CD14-positive monocyte (primary cell): ENCODE data around the gene TOR4A. TPM values are rescaled to one million over a fixed set of nuclear protein-coding genes. Genes with fewer than 3 reads are reported as not detected.

Source experiments
- DNase-seq, 3 donors: peaks; one replicate each; pipeline ENCODE4 v3.0.0-alpha.2; 2011 to 2022
- H2AFZ ChIP-seq: 2 replicates; pipeline ENCODE4 v1.6.0; 2012; ENCODE audit warnings: mild to moderate bottlenecking, low read depth, low read length, inconsistent platforms; ENCODE audit not compliant: insufficient read depth, poor library complexity, severe bottlenecking
- H3K27ac ChIP-seq, 2 donors: 1 replicate in 1 of 2; 2 replicates in 1 of 2; pipeline ENCODE4 v1.5.1; 2012 to 2013; ENCODE audit warnings: low read length in 2 of 2, control low read depth in 1 of 2, inconsistent platforms in 1 of 2, low read depth in 1 of 2, mild to moderate bottlenecking in 1 of 2
- H3K27me3 ChIP-seq, 2 donors: one replicate each; pipeline versions ENCODE4 v1.6.0 to v1.6.1; 2011 to 2013; ENCODE audit warnings: low read length in 2 of 2; ENCODE audit not compliant: control insufficient read depth in 2 of 2, insufficient read depth in 2 of 2
- H3K36me3 ChIP-seq, 2 donors: replicated peaks in 1 of 2; 1 replicate in 1 of 2; 2 replicates in 1 of 2; pipeline versions ENCODE4 v1.5.1 to v1.6.1; 2012 to 2013; ENCODE audit warnings: low read length in 2 of 2, control low read depth in 1 of 2, inconsistent platforms in 1 of 2, mild to moderate bottlenecking in 1 of 2; ENCODE audit not compliant: insufficient read depth in 2 of 2, control insufficient read depth in 1 of 2
- H3K4me1 ChIP-seq, 2 donors: 1 replicate in 1 of 2; 2 replicates in 1 of 2; pipeline versions ENCODE4 v1.5.1 to v1.6.1; 2012 to 2013; ENCODE audit warnings: low read length in 2 of 2, control low read depth in 1 of 2, inconsistent platforms in 1 of 2, mild to moderate bottlenecking in 1 of 2, moderate library complexity in 1 of 2; ENCODE audit not compliant: insufficient read depth in 2 of 2, control insufficient read depth in 1 of 2
- H3K4me2 ChIP-seq: replicated peaks from 2 replicates; pipeline ENCODE3; 2012; ENCODE audit warnings: low read length, moderate library complexity, mild to moderate bottlenecking; ENCODE audit not compliant: poor library complexity, severe bottlenecking; ENCODE audit errors: extremely low read depth
- H3K4me3 ChIP-seq, 3 experiments: fragments of 200-600 bp in 1 of 3; sonication (generic) in 1 of 3; replicated peaks in 1 of 3; 1 replicate in 2 of 3; 2 replicates in 1 of 3; pipeline ENCODE4 v1.5.1; 2011 to 2013; ENCODE audit warnings: low read length in 3 of 3, mild to moderate bottlenecking in 3 of 3, control low read depth in 2 of 3, low read depth in 2 of 3, inconsistent platforms in 1 of 3, moderate library complexity in 1 of 3
- H3K79me2 ChIP-seq: 2 replicates; pipeline ENCODE4 v1.6.0; 2012; ENCODE audit warnings: mild to moderate bottlenecking, control low read depth, inconsistent platforms, low read length, moderate library complexity; ENCODE audit not compliant: insufficient read depth
- H3K9ac ChIP-seq: 2 replicates; pipeline ENCODE4 v1.6.0; 2017; ENCODE audit warnings: low read length, mild to moderate bottlenecking; ENCODE audit not compliant: insufficient read depth, poor library complexity, severe bottlenecking
- H3K9me3 ChIP-seq, 2 donors: replicated peaks in 1 of 2; 1 replicate in 1 of 2; 2 replicates in 1 of 2; pipeline versions ENCODE4 v1.5.1 to v1.6.1; 2012 to 2013; ENCODE audit warnings: low read length in 2 of 2, control low read depth in 1 of 2; ENCODE audit not compliant: control insufficient read depth in 1 of 2, insufficient read depth in 1 of 2
- H4K20me1 ChIP-seq: 2 replicates; pipeline ENCODE4 v1.6.0; 2012; ENCODE audit warnings: mild to moderate bottlenecking, low read length, control low read depth, moderate library complexity; ENCODE audit not compliant: insufficient read depth
- H3K27ac Mint-ChIP-seq, 7 donors: one replicate each; pipeline ENCODE4 v1.8.0; 2020; ENCODE audit warnings: mild to moderate bottlenecking in 7 of 7, mixed read lengths in 7 of 7, moderate library complexity in 6 of 7, inconsistent platforms in 2 of 7
- H3K27me3 Mint-ChIP-seq, 3 donors: one replicate each; pipeline ENCODE4 v1.8.0; 2021 to 2022; ENCODE audit warnings: low read depth in 3 of 3, mild to moderate bottlenecking in 3 of 3, mixed read lengths in 3 of 3, moderate library complexity in 3 of 3, inconsistent platforms in 1 of 3
- H3K36me3 Mint-ChIP-seq, 2 donors: one replicate each; pipeline ENCODE4 v1.8.0; 2020; ENCODE audit warnings: mixed read lengths in 2 of 2, inconsistent platforms in 1 of 2, mild to moderate bottlenecking in 1 of 2
- H3K4me1 Mint-ChIP-seq: one replicate; pipeline ENCODE4 v1.8.0; 2020; ENCODE audit warnings: mild to moderate bottlenecking, mixed read lengths
- H3K4me3 Mint-ChIP-seq, 2 donors: one replicate each; pipeline ENCODE4 v1.8.0; 2020; ENCODE audit warnings: mild to moderate bottlenecking in 2 of 2, mixed read lengths in 2 of 2, moderate library complexity in 1 of 2
- H3K9me3 Mint-ChIP-seq, 7 donors: one replicate each; pipeline ENCODE4 v1.8.0; 2020 to 2022; ENCODE audit warnings: mixed read lengths in 7 of 7, mild to moderate bottlenecking in 6 of 7, moderate library complexity in 6 of 7, inconsistent platforms in 2 of 7
- WGBS: methylation state at CpG from one replicate; pipeline ENCODE4 v1.1.5; 2013; ENCODE audit warnings: missing lambda C conversion rate; ENCODE audit not compliant: insufficient coverage; 5-methylcytosine and 5-hydroxymethylcytosine counted together
- intact Hi-C, 2 donors: fragments of 100-400 bp; cut with micrococcal nuclease; formaldehyde crosslinking; loops; one replicate each; pipeline versions ENCODE4 v1.15.0 to v1.15.1; 2023
- polyA plus RNA-seq, 3 donors: library from polyadenylated mRNA; depleted of rRNA in 1 of 3; unstranded in 2 of 3; stranded (reverse) in 1 of 3; fragments of 300-500 nt in 2 of 3; fragments of >200 nt in 1 of 3; fragmentation: Illumina TruSeq in 2 of 3; gene quantifications; 1 replicate in 2 of 3; 2 replicates in 1 of 3; pipeline ENCODE4 v1.2.3, GENCODE V29; 2012 to 2021
- TF ChIP-seq, protein P1 (sequence below): fragments of 200-600 bp; IDR thresholded peaks from one replicate; pipeline ENCODE4 v1.8.0; 2022; ENCODE audit warnings: antibody characterized with exemption, mild to moderate bottlenecking

TOR4A gene
- polyA plus RNA-seq, 3 donors = 13.7 to 17.6 (median 15.4) TPM

DNA sequence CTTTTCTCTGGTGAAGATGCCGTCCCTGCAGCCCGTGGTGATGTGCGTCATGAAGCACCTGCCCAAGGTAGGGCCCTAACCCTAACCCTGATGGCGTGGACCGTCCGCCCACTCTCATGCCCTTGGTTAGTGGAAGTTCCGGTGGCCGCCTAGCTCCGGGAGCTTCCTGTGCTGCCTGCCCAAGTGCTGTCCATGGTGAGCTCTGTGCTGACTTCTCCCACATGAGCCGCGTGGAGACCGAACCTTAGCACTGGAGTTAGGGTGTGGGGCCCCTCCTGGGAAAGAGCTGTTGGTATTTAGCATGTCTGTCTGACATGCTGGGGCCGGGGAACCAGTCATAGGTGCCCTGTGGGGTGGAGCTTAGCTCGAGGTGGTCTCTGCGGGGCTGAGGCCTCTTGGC, 21.2 kb upstream of the TOR4A start:
- peaks cover 15 to 35% of the 10 kb centered on the region in 2 donors for H3K36me3 Mint-ChIP-seq
- TF ChIP-seq, protein P1, sequence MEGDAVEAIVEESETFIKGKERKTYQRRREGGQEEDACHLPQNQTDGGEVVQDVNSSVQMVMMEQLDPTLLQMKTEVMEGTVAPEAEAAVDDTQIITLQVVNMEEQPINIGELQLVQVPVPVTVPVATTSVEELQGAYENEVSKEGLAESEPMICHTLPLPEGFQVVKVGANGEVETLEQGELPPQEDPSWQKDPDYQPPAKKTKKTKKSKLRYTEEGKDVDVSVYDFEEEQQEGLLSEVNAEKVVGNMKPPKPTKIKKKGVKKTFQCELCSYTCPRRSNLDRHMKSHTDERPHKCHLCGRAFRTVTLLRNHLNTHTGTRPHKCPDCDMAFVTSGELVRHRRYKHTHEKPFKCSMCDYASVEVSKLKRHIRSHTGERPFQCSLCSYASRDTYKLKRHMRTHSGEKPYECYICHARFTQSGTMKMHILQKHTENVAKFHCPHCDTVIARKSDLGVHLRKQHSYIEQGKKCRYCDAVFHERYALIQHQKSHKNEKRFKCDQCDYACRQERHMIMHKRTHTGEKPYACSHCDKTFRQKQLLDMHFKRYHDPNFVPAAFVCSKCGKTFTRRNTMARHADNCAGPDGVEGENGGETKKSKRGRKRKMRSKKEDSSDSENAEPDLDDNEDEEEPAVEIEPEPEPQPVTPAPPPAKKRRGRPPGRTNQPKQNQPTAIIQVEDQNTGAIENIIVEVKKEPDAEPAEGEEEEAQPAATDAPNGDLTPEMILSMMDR = no peak
- H3K4me2 ChIP-seq = peak overlapping the region; percentile 98
- 95% methylated on average over 13 of the region's 15 CpGs for WGBS
- H3K27me3 ChIP-seq = no peaks in the 10 kb centered on the region
- H3K4me3 ChIP-seq = peak overlapping the region in 1 of 3 experiments; percentile 94
- H3K79me2 ChIP-seq = peaks cover 19% of the 10 kb centered on the region
- no peaks in the 10 kb centered on the region for H3K9me3 ChIP-seq
- peaks cover 0 to 6% (median 6%) of the 10 kb centered on the region in 3 donors for H3K27me3 Mint-ChIP-seq
- no peak for DNase-seq
- H3K4me1 Mint-ChIP-seq = peaks cover 18% of the 10 kb centered on the region
- H3K4me1 ChIP-seq = peaks cover 19 to 27% of the 10 kb centered on the region in 2 donors
- peak overlapping the region; percentile 87 to 91 for H3K4me3 Mint-ChIP-seq
- peak overlapping the region in 3 of 7 donors; percentile 13 to 37 (median 28) for H3K27ac Mint-ChIP-seq
- H3K9ac ChIP-seq = peak overlapping the region; percentile 76
- intact Hi-C loops = no loop called here
- no peak overlapping the region for H3K27ac ChIP-seq
- H3K36me3 ChIP-seq = peaks cover 12 to 21% of the 10 kb centered on the region in 2 donors
- H3K9me3 Mint-ChIP-seq = no peaks in the 10 kb centered on the region
- H2AFZ ChIP-seq = no peak overlapping the region
- peaks cover 25% of the 10 kb centered on the region for H4K20me1 ChIP-seq

DNA sequence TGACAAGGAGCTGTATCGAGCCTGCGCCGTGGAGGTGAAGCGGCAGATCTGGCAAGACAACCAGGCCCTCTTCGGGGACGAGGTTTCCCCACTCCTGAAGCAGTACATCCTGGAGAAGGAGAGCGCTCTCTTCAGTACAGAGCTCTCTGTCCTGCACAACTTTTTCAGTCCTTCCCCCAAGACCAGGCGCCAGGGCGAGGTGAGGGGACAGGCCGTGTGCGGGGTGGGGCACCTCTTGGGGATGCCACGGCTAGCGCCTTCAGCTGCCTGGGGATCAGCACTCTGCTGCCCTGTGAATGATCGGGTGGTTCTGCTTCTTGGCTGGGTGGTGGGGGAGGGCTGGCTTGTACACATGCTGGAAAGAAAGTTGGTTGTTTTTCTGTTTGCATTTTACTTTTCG, 20.7 kb upstream of the TOR4A start:
- Histone ChIP-seq H4K20me1 (peaks cover 25% of the 10 kb centered on the region), H3K4me2 (peak overlapping the region; percentile 98), H3K4me3 (no peak overlapping the region), H3K27me3 (no peaks in the 10 kb centered on the region), H2AFZ (no peak overlapping the region), H3K9ac (no peak overlapping the region), H3K27ac (no peak overlapping the region), H3K9me3 (no peaks in the 10 kb centered on the region), H3K4me1 (peaks cover 19 to 27% of the 10 kb centered on the region in 2 donors), H3K79me2 (peaks cover 19% of the 10 kb centered on the region), H3K36me3 (peaks cover 12 to 21% of the 10 kb centered on the region in 2 donors)
- peaks cover 0 to 3% (median 0%) of the 10 kb centered on the region in 7 donors for H3K9me3 Mint-ChIP-seq
- H3K27ac Mint-ChIP-seq = peak overlapping the region in 1 of 7 donors; percentile 28
- intact Hi-C loops = no loop called here
- TF ChIP-seq, protein P1 = no peak
- peaks cover 19 to 40% of the 10 kb centered on the region in 2 donors for H3K36me3 Mint-ChIP-seq
- no peak for DNase-seq
- peaks cover 0 to 6% (median 6%) of the 10 kb centered on the region in 3 donors for H3K27me3 Mint-ChIP-seq
- WGBS = 96% methylated on average over 9 of the region's 15 CpGs
- no peak overlapping the region for H3K4me3 Mint-ChIP-seq
- H3K4me1 Mint-ChIP-seq = peaks cover 18% of the 10 kb centered on the region
